Esophagus muscularis mucosa (tissue), 4 donors: Measurements from ENCODE around the gene RNF19B.

Experiments
- EP300 ChIP-seq: sonication (generic); formaldehyde crosslinking; IDR thresholded peaks from one replicate; pipeline ENCODE4 v1.6.1; 2017; ENCODE audit warnings: antibody characterized with exemption
- POLR2A ChIP-seq: fragments of 450-650 bp; IDR thresholded peaks from one replicate; pipeline ENCODE4 v1.6.1; 2017; ENCODE audit warnings: antibody characterized with exemption, moderate library complexity, mild to moderate bottlenecking, low read depth
- TF ChIP-seq, protein P1 (sequence below), 3 experiments: fragments of 200-600 bp in 2 of 3; fragments of 450-650 bp in 1 of 3; sonication (generic) in 2 of 3; IDR thresholded peaks; one replicate each; pipeline ENCODE4 v1.5.1; 2017 to 2019; ENCODE audit warnings: antibody characterized with exemption in 3 of 3, mild to moderate bottlenecking in 2 of 3, moderate library complexity in 1 of 3

DNA sequence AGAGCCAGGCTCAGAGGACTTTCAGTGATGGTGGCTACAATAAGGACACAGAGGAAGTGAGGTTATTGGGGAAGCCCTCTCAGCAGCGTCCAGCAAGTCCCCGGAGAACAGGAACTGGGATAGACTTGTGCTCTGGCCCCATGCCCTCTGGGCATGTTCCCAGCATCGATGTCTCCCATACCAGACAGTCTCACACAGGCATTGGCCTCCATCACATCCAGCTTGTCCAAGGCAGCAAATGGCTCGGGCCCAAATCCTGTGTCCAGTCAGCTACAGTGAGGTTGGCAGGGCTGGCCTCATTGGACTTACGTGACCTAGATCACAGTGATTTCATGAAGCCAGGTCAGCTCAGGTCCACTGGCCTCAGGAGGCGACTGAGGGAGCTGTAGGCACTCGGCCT is 43.8 kb downstream of the RNF19B start:
- TF ChIP-seq, protein P1, sequence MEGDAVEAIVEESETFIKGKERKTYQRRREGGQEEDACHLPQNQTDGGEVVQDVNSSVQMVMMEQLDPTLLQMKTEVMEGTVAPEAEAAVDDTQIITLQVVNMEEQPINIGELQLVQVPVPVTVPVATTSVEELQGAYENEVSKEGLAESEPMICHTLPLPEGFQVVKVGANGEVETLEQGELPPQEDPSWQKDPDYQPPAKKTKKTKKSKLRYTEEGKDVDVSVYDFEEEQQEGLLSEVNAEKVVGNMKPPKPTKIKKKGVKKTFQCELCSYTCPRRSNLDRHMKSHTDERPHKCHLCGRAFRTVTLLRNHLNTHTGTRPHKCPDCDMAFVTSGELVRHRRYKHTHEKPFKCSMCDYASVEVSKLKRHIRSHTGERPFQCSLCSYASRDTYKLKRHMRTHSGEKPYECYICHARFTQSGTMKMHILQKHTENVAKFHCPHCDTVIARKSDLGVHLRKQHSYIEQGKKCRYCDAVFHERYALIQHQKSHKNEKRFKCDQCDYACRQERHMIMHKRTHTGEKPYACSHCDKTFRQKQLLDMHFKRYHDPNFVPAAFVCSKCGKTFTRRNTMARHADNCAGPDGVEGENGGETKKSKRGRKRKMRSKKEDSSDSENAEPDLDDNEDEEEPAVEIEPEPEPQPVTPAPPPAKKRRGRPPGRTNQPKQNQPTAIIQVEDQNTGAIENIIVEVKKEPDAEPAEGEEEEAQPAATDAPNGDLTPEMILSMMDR (IDR thresholded peaks at IDR 0.05): no peak
- TF ChIP-seq EP300 (no peak), POLR2A (no peak)
